ENCODE results near the gene RFTN1.

GRCh38 chr3:16415911-16416476, 97.5 kb downstream of the RFTN1 start:
- TF ChIP-seq CTCF (IDR thresholded peaks at IDR 0.05) (no peak), POLR2A (IDR thresholded peaks at IDR 0.05) (no peak)

Data from testis (tissue), 2 donors.